Measurements from ENCODE around the gene THOC5. TPM values are rescaled to one million over a fixed set of nuclear protein-coding genes. Genes with fewer than 3 reads are reported as not detected.

Gene THOC5
- total and polyA plus RNA-seq, 2 donors from 2014 or later, result 23.1 to 37.9 TPM

- Histone ChIP-seq H3K4me3 (ENCODE audit: low read length in 3 of 3) (no peak overlapping the region), H3K27ac (ENCODE audit: low read depth in 2 of 2, low read length in 2 of 2) (no peak overlapping the region), H3K9ac (ENCODE audit: low read length in 3 of 3) (no peak overlapping the region), H3K9me3 (ENCODE audit: control insufficient read depth in 2 of 3, insufficient read depth in 1 of 3, low read length in 3 of 3) (no peaks in the 10 kb centered on the region), H3K36me3 (ENCODE audit: control insufficient read depth in 2 of 3, insufficient read depth in 3 of 3, low read length in 3 of 3) (peaks cover 10 to 55% (median 44%) of the 10 kb centered on the region in 3 donors), H3K27me3 (ENCODE audit: control insufficient read depth, insufficient read depth, low read length) (no peaks in the 10 kb centered on the region), H3K4me1 (ENCODE audit: control insufficient read depth in 2 of 3, insufficient read depth in 2 of 3, low read depth in 1 of 3, low read length in 3 of 3) (no peaks in the 10 kb centered on the region)
- intact Hi-C loops (cut with DNase I), result no loop called here
- DNase-seq (no peak), FAIRE-seq (no peak)
- TF ChIP-seq, protein P1, sequence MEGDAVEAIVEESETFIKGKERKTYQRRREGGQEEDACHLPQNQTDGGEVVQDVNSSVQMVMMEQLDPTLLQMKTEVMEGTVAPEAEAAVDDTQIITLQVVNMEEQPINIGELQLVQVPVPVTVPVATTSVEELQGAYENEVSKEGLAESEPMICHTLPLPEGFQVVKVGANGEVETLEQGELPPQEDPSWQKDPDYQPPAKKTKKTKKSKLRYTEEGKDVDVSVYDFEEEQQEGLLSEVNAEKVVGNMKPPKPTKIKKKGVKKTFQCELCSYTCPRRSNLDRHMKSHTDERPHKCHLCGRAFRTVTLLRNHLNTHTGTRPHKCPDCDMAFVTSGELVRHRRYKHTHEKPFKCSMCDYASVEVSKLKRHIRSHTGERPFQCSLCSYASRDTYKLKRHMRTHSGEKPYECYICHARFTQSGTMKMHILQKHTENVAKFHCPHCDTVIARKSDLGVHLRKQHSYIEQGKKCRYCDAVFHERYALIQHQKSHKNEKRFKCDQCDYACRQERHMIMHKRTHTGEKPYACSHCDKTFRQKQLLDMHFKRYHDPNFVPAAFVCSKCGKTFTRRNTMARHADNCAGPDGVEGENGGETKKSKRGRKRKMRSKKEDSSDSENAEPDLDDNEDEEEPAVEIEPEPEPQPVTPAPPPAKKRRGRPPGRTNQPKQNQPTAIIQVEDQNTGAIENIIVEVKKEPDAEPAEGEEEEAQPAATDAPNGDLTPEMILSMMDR (IDR thresholded peaks at IDR 0.05; ENCODE audit: borderline replicate concordance, extremely low read depth, insufficient read depth), result no peak
These were observed 35.1 kb downstream of the THOC5 start for GRCh38 chr22:29518427-29518826.

DNA sequence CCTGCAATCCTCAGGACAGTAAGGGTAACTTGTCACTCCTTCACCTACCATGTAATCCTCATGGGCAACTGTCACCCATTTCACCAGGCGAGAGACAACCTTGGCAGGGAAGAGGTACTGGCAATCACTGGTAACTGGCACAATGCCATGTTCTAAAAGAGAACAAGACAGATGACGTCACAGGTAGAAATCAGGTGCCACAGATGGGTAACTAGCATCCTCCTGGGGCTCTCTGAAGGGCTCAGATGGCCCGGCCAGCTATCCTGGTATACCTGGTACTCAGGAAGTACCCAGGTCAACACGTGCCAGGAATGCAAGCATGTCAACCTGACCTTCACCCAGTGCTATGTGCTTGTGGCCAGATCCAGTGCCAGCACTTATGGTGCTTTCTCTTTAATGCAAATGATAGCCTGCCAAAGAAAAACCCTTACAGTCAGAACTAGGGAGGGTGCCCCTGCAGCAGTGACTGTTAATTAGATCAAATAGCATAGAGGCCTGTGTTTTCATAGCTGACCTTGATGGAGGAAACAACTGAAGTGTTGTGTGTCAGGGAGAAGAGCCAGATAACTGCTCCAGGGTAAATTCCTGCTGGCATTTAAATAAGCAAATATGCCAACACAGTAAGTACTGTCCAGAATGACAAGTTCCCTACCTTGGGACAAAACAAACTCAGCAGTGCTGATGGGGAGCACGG is 36.2 kb downstream of the THOC5 start:
- Histone ChIP-seq H3K27ac (ENCODE audit: low read depth in 2 of 2, low read length in 2 of 2) (no peak overlapping the region), H3K9ac (ENCODE audit: low read length in 3 of 3) (no peak overlapping the region), H3K36me3 (ENCODE audit: control insufficient read depth in 2 of 3, insufficient read depth in 3 of 3, low read length in 3 of 3) (peaks cover 10 to 55% (median 42%) of the 10 kb centered on the region in 3 donors), H3K27me3 (ENCODE audit: control insufficient read depth, insufficient read depth, low read length) (no peaks in the 10 kb centered on the region), H3K4me3 (ENCODE audit: low read length in 3 of 3) (no peak overlapping the region), H3K4me1 (ENCODE audit: control insufficient read depth in 2 of 3, insufficient read depth in 2 of 3, low read depth in 1 of 3, low read length in 3 of 3) (no peaks in the 10 kb centered on the region), H3K9me3 (ENCODE audit: control insufficient read depth in 2 of 3, insufficient read depth in 1 of 3, low read length in 3 of 3) (no peaks in the 10 kb centered on the region)
- TF ChIP-seq, protein P1 (IDR thresholded peaks at IDR 0.05; ENCODE audit: borderline replicate concordance, extremely low read depth, insufficient read depth), result no peak
- FAIRE-seq (no peak), DNase-seq (no peak)
- intact Hi-C loops (cut with DNase I), result no loop called here

DNA sequence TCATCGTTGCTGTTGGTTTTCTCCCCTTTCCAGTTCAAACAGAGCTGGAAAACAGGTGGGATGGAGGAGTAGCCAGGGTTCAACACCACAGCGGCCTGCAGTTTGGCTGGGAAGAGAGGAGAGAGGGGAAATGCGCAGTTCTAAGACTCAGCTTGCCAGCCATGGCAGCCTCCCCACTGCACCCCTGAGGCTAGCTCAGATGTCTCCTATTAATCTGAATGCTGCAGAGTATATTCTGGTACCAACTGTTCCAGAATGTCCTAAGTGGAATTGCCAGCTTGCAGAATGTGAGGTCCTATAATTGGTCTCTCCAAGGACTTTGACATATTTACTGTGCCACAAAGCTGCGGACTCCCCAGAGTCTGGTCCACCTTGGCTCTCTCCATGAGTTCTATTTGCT is 41.5 kb downstream of the THOC5 start:
- Histone ChIP-seq H3K9ac (ENCODE audit: low read length in 3 of 3) (no peak overlapping the region), H3K27ac (ENCODE audit: low read depth in 2 of 2, low read length in 2 of 2) (no peak overlapping the region), H3K4me3 (ENCODE audit: low read length in 3 of 3) (no peak overlapping the region), H3K27me3 (ENCODE audit: control insufficient read depth, insufficient read depth, low read length) (no peaks in the 10 kb centered on the region), H3K36me3 (ENCODE audit: control insufficient read depth in 2 of 3, insufficient read depth in 3 of 3, low read length in 3 of 3) (peaks cover 0 to 53% (median 38%) of the 10 kb centered on the region in 3 donors), H3K4me1 (ENCODE audit: control insufficient read depth in 2 of 3, insufficient read depth in 2 of 3, low read depth in 1 of 3, low read length in 3 of 3) (no peaks in the 10 kb centered on the region), H3K9me3 (ENCODE audit: control insufficient read depth in 2 of 3, insufficient read depth in 1 of 3, low read length in 3 of 3) (no peaks in the 10 kb centered on the region)
- intact Hi-C loops (cut with DNase I), result no loop called here
- TF ChIP-seq, protein P1 (IDR thresholded peaks at IDR 0.05; ENCODE audit: borderline replicate concordance, extremely low read depth, insufficient read depth), result no peak
- DNase-seq (no peak), FAIRE-seq (no peak)

Data from kidney (tissue), 14 donors.